Suprapubic skin (tissue), 3 donors: ENCODE measurements around the gene RTL5.

ENCODE experiments used
- CTCF ChIP-seq, 2 donors: fragments of 200-600 bp in 1 of 2; fragments of 450-650 bp in 1 of 2; sonication (generic) in 1 of 2; IDR thresholded peaks; one replicate each; pipeline ENCODE4 v1.5.1; 2016 to 2019; ENCODE audit warnings: antibody characterized with exemption in 2 of 2, mild to moderate bottlenecking in 1 of 2, moderate library complexity in 1 of 2
- EP300 ChIP-seq: sonication (generic); formaldehyde crosslinking; IDR thresholded peaks from one replicate; pipeline ENCODE4 v1.6.1; 2017; ENCODE audit warnings: antibody characterized with exemption
- POLR2A ChIP-seq, 2 donors: fragments of 450-650 bp; IDR thresholded peaks; one replicate each; pipeline ENCODE4 v1.6.1; 2017; ENCODE audit warnings: antibody characterized with exemption in 2 of 2, mild to moderate bottlenecking in 2 of 2, moderate library complexity in 2 of 2

GRCh38 chrX:72122621-72123337 is 8.9 kb downstream of the RTL5 start:
- no peak for TF ChIP-seq EP300
- no peak for TF ChIP-seq CTCF (IDR thresholded peaks at IDR 0.05)
- no peak for TF ChIP-seq POLR2A (IDR thresholded peaks at IDR 0.05)
